GM23338 (cell line): ENCODE data around the gene APBA2. TPM values are rescaled to one million over a fixed set of nuclear protein-coding genes. Genes with fewer than 3 reads are reported as not detected.

Experiments used
- ATAC-seq: fragments of 200-7000 bp; cut with Tn5 transposase; 3 replicates; pipeline ENCODE4 v1.9.1; 2020
- DNase-seq: peaks from one replicate; pipeline ENCODE4 v3.0.0-alpha.2; 2015; ENCODE audit warnings: low spot score
- H2AFZ ChIP-seq: fragments of 200-600 bp; sonication (generic); 2 replicates; pipeline ENCODE4 v1.8.0; 2016; ENCODE audit warnings: antibody characterized with exemption, mild to moderate bottlenecking, moderate library complexity
- H3F3A ChIP-seq: fragments of 200-600 bp; sonication (generic); replicated peaks from 2 replicates; pipeline ENCODE4 v1.8.0; 2017; ENCODE audit warnings: antibody characterized with exemption, mixed run types, low read depth
- H3K27ac ChIP-seq: fragments of 200-600 bp; sonication (generic); 2 replicates; pipeline ENCODE4 v1.6.1; 2016; ENCODE audit warnings: low read depth
- H3K27me3 ChIP-seq: fragments of 200-600 bp; sonication (generic); 2 replicates; pipeline ENCODE4 v1.8.0; 2016; ENCODE audit warnings: mild to moderate bottlenecking, mixed run types, moderate library complexity; ENCODE audit not compliant: insufficient read depth
- H3K36me3 ChIP-seq: fragments of 200-600 bp; sonication (generic); 2 replicates; pipeline ENCODE4 v1.8.0; 2016; ENCODE audit warnings: mild to moderate bottlenecking; ENCODE audit not compliant: insufficient read depth
- H3K4me1 ChIP-seq: fragments of 200-600 bp; sonication (generic); 2 replicates; pipeline ENCODE4 v1.8.0; 2016; ENCODE audit warnings: mild to moderate bottlenecking, moderate library complexity; ENCODE audit not compliant: insufficient read depth
- H3K4me2 ChIP-seq: fragments of 200-600 bp; sonication (generic); 2 replicates; pipeline ENCODE4 v1.7.1; 2017; ENCODE audit warnings: mixed run types
- H3K4me3 ChIP-seq: fragments of 200-600 bp; sonication (generic); 2 replicates; pipeline ENCODE4 v1.6.1; 2016; ENCODE audit warnings: mixed run types
- H3K79me2 ChIP-seq: fragments of 200-600 bp; sonication (generic); replicated peaks from 2 replicates; pipeline ENCODE4 v1.8.0; 2017; ENCODE audit warnings: mild to moderate bottlenecking; ENCODE audit not compliant: insufficient read depth
- H3K9me2 ChIP-seq: fragments of 200-600 bp; sonication (generic); 2 replicates; pipeline ENCODE4 v1.8.0; 2017; ENCODE audit not compliant: insufficient read depth
- H4K20me1 ChIP-seq: fragments of 200-600 bp; sonication (generic); replicated peaks from 2 replicates; pipeline ENCODE4 v1.8.0; 2017; ENCODE audit warnings: mild to moderate bottlenecking; ENCODE audit not compliant: insufficient read depth
- H3K27ac Mint-ChIP-seq: 2 replicates; pipeline ENCODE4 v1.8.0; 2020; ENCODE audit warnings: inconsistent platforms, mild to moderate bottlenecking, moderate library complexity, mixed read lengths
- H3K27me3 Mint-ChIP-seq: 3 replicates; pipeline ENCODE4 v1.8.0; 2022; ENCODE audit warnings: low read depth, mild to moderate bottlenecking, moderate library complexity, mixed read lengths, inconsistent platforms; ENCODE audit not compliant: insufficient read depth, poor library complexity
- H3K36me3 Mint-ChIP-seq: 3 replicates; pipeline ENCODE4 v1.8.0; 2021; ENCODE audit warnings: low read depth, mild to moderate bottlenecking, inconsistent platforms, moderate library complexity, mixed read lengths
- H3K4me1 Mint-ChIP-seq: 3 replicates; pipeline ENCODE4 v1.8.0; 2020; ENCODE audit warnings: mild to moderate bottlenecking, inconsistent platforms, mixed read lengths
- H3K4me3 Mint-ChIP-seq: 3 replicates; pipeline ENCODE4 v1.8.0; 2021; ENCODE audit warnings: moderate library complexity, mild to moderate bottlenecking, inconsistent platforms, mixed read lengths
- H3K9me3 Mint-ChIP-seq: 3 replicates; pipeline ENCODE4 v1.8.0; 2020; ENCODE audit warnings: moderate library complexity, mild to moderate bottlenecking, inconsistent platforms, mixed read lengths
- EZH2phosphoT487 ChIP-seq: fragments of 200-600 bp; sonication (generic); IDR thresholded peaks from one replicate; pipeline ENCODE4 v1.8.1; 2018; ENCODE audit warnings: antibody characterized with exemption; ENCODE audit not compliant: unreplicated experiment
- STAT1 ChIP-seq: IDR thresholded peaks from one replicate; pipeline ENCODE4 v1.6.1; 2016; ENCODE audit warnings: antibody characterized with exemption; ENCODE audit not compliant: unreplicated experiment
- ZNF331 ChIP-seq: fragments of 250-450 bp; sonication (Bioruptor Pico); IDR thresholded peaks from 2 replicates; pipeline ENCODE4 v1.5.0; 2020; ENCODE audit warnings: low read depth, mild to moderate bottlenecking, moderate library complexity
- ZNF462 ChIP-seq: fragments of 250-450 bp; sonication (Bioruptor Pico); IDR thresholded peaks from 2 replicates; pipeline ENCODE4 v1.5.0; 2020; ENCODE audit warnings: mild to moderate bottlenecking, moderate library complexity
- polyA plus RNA-seq: library from polyadenylated mRNA; unstranded; fragments of >200 nt; fragmentation: Nextera tagmentation; extraction: Ambion mirVana; gene quantifications from 2 replicates; pipeline ENCODE4 v1.2.1, GENCODE V29; 2016
- total RNA-seq: library from RNA; depleted of rRNA; stranded (reverse); fragments of >200 nt; shearing (Covaris generic); gene quantifications from 2 replicates; pipeline ENCODE4 v1.2.3, GENCODE V29; 2014

APBA2 gene
- total and polyA plus RNA-seq, 2 experiments from 2014 or later: 5.9 to 24.7 TPM

- H3K9me2 ChIP-seq: no peaks in the 10 kb centered on the region
- ATAC-seq (no peak), DNase-seq (no peak)
- H3K36me3 Mint-ChIP-seq: peaks cover 2% of the 10 kb centered on the region; the same call in 2 of the 3 replicates
- H3K27me3 ChIP-seq: no peaks in the 10 kb centered on the region
- H4K20me1 ChIP-seq: no peaks in the 10 kb centered on the region
- H3K4me3 Mint-ChIP-seq: no peak overlapping the region
- H3K36me3 ChIP-seq: no peaks in the 10 kb centered on the region
- H3F3A ChIP-seq: no peaks in the 10 kb centered on the region
- no peak overlapping the region for H3K27ac ChIP-seq
- H3K4me1 Mint-ChIP-seq: peaks cover 20% of the 10 kb centered on the region
- TF ChIP-seq ZNF331: no peak
- no peak for TF ChIP-seq EZH2phosphoT487
- TF ChIP-seq ZNF462 (CRISPR knock-in tag): no peak
- no peak for TF ChIP-seq STAT1
- H3K4me1 ChIP-seq: peaks cover 15% of the 10 kb centered on the region
- peaks cover 7% of the 10 kb centered on the region for H3K79me2 ChIP-seq
- H3K9me3 Mint-ChIP-seq: peaks cover 8% of the 10 kb centered on the region
- H2AFZ ChIP-seq: no peak overlapping the region
- no peak overlapping the region for H3K27ac Mint-ChIP-seq
- no peak overlapping the region for H3K4me3 ChIP-seq
- peaks cover 6% of the 10 kb centered on the region for H3K27me3 Mint-ChIP-seq
- no peak overlapping the region for H3K4me2 ChIP-seq
Measured at GRCh38 chr15:28907338-28907960, 21.7 kb downstream of the APBA2 start.

- no peak overlapping the region for H3K4me3 ChIP-seq
- DNase-seq (no peak), ATAC-seq (no peak)
- H3K27me3 Mint-ChIP-seq: peaks cover 4% of the 10 kb centered on the region
- H3K9me3 Mint-ChIP-seq: peaks cover 8% of the 10 kb centered on the region
- no peak overlapping the region for H3K27ac Mint-ChIP-seq
- peaks cover 31% of the 10 kb centered on the region for H3K4me1 Mint-ChIP-seq
- H3K9me2 ChIP-seq: no peaks in the 10 kb centered on the region
- no peaks in the 10 kb centered on the region for H3F3A ChIP-seq
- no peak overlapping the region for H2AFZ ChIP-seq
- H3K4me3 Mint-ChIP-seq: no peak overlapping the region
- no peak overlapping the region for H3K27ac ChIP-seq
- peaks cover 20% of the 10 kb centered on the region for H3K4me1 ChIP-seq
- no peaks in the 10 kb centered on the region for H3K27me3 ChIP-seq
- H4K20me1 ChIP-seq: no peaks in the 10 kb centered on the region
- peaks cover 7% of the 10 kb centered on the region for H3K79me2 ChIP-seq
- no peaks in the 10 kb centered on the region for H3K36me3 ChIP-seq
- H3K36me3 Mint-ChIP-seq: peaks cover 2% of the 10 kb centered on the region; the same call in 2 of the 3 replicates
- no peak overlapping the region for H3K4me2 ChIP-seq
- TF ChIP-seq ZNF462 (CRISPR knock-in tag): no peak
Measured at GRCh38 chr15:28909958-28910500, 24.3 kb downstream of the APBA2 start.
